Upper lobe of right lung (tissue), 1 donor: Measurements from ENCODE around the gene LETM1. TPM values are rescaled to one million over a fixed set of nuclear protein-coding genes. Genes with fewer than 3 reads are reported as not detected.

Experiments
- ATAC-seq: fragments of 200-7000 bp; cut with Tn5 transposase; one replicate; pipeline ENCODE4 v1.9.1; 2020; ENCODE audit warnings: mild to moderate bottlenecking, moderate library complexity
- DNase-seq: peaks from one replicate; pipeline ENCODE4 v3.0.0-alpha.2; 2020
- H3K27ac ChIP-seq: fragments of 200-600 bp; one replicate; pipeline ENCODE4 v1.8.0; 2022
- H3K27me3 ChIP-seq: fragments of 200-600 bp; one replicate; pipeline ENCODE4 v1.8.0; 2022; ENCODE audit warnings: mild to moderate bottlenecking
- H3K36me3 ChIP-seq: fragments of 200-600 bp; one replicate; pipeline ENCODE4 v1.8.0; 2022
- H3K4me1 ChIP-seq: fragments of 200-600 bp; one replicate; pipeline ENCODE4 v1.8.0; 2022
- H3K4me3 ChIP-seq: fragments of 200-600 bp; one replicate; pipeline ENCODE4 v1.8.0; 2022; ENCODE audit warnings: mild to moderate bottlenecking
- H3K9me3 ChIP-seq: fragments of 200-600 bp; one replicate; pipeline ENCODE4 v1.8.0; 2022
- intact Hi-C: fragments of 100-400 bp; cut with DNase I; formaldehyde crosslinking; loops from one replicate; pipeline ENCODE4 v1.11.0; 2022
- total RNA-seq: library from RNA; stranded (reverse); fragmentation: NEBNext Ultra II Directional; extraction: Animal tissue kit (Norgen Biotek cat#: 25700); gene quantifications from one replicate; pipeline ENCODE4 v1.2.1, GENCODE V29; 2021
- TF ChIP-seq, protein P1 (sequence below): fragments of 200-600 bp; IDR thresholded peaks from one replicate; pipeline ENCODE4 v1.8.0; 2022; ENCODE audit warnings: antibody characterized with exemption
- donor health status: DM: no; HTN: yes; CAD: no; lungs with severe emphysema.

LETM1 gene
- total RNA-seq, 1 donor from 2014 or later = 39.5 TPM

DNA sequence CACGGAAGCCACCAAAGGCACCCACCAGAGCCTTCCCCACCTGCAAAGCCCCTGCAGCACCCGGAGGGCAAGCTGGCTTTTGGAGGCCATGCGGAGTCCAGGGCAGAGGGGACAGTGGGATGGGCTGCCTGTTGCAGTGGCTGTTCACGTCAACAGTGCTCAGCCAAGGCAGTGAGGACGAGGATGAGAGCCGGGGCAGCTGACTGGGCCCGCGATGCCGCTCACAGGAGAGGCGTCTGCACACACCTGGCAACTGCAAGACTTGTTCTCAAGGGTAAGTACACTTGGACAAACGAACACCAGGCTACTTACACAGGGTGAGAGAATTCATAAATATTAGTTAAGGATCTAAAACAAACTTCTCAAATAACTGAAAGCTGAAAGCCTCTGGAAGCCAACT, 43.2 kb downstream of the LETM1 start:
- Histone ChIP-seq H3K4me1 (peaks cover 8% of the 10 kb centered on the region), H3K9me3 (no peaks in the 10 kb centered on the region), H3K27ac (no peak overlapping the region), H3K36me3 (peaks cover 44% of the 10 kb centered on the region), H3K4me3 (no peak overlapping the region), H3K27me3 (no peaks in the 10 kb centered on the region)
- peak; percentile 57 for ATAC-seq
- intact Hi-C loops = no loop called here
- no peak for DNase-seq
- TF ChIP-seq, protein P1, sequence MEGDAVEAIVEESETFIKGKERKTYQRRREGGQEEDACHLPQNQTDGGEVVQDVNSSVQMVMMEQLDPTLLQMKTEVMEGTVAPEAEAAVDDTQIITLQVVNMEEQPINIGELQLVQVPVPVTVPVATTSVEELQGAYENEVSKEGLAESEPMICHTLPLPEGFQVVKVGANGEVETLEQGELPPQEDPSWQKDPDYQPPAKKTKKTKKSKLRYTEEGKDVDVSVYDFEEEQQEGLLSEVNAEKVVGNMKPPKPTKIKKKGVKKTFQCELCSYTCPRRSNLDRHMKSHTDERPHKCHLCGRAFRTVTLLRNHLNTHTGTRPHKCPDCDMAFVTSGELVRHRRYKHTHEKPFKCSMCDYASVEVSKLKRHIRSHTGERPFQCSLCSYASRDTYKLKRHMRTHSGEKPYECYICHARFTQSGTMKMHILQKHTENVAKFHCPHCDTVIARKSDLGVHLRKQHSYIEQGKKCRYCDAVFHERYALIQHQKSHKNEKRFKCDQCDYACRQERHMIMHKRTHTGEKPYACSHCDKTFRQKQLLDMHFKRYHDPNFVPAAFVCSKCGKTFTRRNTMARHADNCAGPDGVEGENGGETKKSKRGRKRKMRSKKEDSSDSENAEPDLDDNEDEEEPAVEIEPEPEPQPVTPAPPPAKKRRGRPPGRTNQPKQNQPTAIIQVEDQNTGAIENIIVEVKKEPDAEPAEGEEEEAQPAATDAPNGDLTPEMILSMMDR = no peak

DNA sequence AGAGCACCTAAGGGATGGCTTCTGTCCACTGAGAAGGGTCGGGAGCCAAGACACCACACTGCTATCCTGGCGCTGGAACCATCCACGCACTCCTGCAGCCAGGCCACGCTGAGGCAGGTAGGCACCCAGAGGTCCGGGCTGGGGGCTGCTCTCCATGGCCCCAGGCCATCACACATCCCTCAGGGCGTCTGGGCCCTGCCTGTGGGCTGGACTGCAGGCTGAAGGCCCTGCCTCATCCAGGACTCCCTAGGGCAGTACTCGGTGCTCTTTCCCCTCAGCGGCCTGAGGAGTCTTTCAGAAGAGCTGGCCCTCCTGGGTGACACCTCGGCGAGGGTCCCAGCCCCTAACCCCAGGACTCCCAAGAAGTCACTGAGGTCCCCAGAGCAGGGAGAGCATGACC, 45.2 kb downstream of the LETM1 start:
- Histone ChIP-seq H3K27me3 (no peaks in the 10 kb centered on the region), H3K36me3 (peaks cover 25% of the 10 kb centered on the region), H3K4me3 (no peak overlapping the region), H3K27ac (no peak overlapping the region), H3K4me1 (peaks cover 8% of the 10 kb centered on the region), H3K9me3 (no peaks in the 10 kb centered on the region)
- TF ChIP-seq, protein P1 = no peak
- ATAC-seq (no peak), DNase-seq (no peak)
- intact Hi-C loops = no loop called here

DNA sequence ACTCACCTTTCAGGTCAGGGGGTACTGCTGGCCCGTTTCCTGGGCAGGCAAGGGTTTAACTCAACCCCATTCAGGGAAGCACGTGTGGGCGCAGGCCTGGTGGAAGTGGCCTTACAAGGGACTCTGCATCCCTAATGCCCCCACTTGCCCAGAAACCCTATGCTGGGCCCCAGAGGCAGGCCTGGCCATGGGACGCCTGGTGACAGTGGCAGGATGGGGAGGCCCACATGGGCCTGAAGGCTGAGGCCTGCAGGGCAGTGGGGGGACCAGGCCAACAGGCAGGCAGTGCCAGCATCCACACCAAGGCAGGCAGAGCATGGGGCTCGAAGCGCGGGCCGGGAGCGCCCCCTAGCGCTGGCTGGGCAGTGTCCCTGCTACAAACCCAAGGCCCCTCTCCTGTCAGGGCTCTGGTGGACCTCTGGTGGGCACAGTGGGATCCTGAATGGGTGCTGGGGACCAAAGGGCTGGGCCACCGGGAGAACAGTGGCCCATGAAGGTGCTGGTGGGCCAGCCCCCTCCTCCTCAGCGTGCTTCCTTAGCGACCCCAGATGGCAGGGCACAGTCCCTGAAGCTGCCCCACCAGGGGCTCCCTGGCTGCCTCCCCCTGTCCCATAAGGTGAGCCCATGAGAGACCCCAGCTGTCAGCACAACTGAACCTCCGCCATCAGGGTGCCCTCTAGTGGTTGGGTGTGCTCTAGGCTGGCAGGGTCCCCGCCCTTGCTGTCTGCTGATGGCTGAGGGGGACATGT, 46.0 kb downstream of the LETM1 start:
- H3K27ac ChIP-seq = no peak overlapping the region
- no peak overlapping the region for H3K4me3 ChIP-seq
- no peaks in the 10 kb centered on the region for H3K27me3 ChIP-seq
- H3K9me3 ChIP-seq = no peaks in the 10 kb centered on the region
- DNase-seq (peak; percentile 86), ATAC-seq (peak; percentile 83)
- intact Hi-C loops = loop anchor here (5.0 kb wide), 1 partner anchor 63 kb away; no protein-coding TSS in a partner anchor
- TF ChIP-seq, protein P1 = peak; percentile 77
- peaks cover 8% of the 10 kb centered on the region for H3K4me1 ChIP-seq
- peaks cover 16% of the 10 kb centered on the region for H3K36me3 ChIP-seq

DNA sequence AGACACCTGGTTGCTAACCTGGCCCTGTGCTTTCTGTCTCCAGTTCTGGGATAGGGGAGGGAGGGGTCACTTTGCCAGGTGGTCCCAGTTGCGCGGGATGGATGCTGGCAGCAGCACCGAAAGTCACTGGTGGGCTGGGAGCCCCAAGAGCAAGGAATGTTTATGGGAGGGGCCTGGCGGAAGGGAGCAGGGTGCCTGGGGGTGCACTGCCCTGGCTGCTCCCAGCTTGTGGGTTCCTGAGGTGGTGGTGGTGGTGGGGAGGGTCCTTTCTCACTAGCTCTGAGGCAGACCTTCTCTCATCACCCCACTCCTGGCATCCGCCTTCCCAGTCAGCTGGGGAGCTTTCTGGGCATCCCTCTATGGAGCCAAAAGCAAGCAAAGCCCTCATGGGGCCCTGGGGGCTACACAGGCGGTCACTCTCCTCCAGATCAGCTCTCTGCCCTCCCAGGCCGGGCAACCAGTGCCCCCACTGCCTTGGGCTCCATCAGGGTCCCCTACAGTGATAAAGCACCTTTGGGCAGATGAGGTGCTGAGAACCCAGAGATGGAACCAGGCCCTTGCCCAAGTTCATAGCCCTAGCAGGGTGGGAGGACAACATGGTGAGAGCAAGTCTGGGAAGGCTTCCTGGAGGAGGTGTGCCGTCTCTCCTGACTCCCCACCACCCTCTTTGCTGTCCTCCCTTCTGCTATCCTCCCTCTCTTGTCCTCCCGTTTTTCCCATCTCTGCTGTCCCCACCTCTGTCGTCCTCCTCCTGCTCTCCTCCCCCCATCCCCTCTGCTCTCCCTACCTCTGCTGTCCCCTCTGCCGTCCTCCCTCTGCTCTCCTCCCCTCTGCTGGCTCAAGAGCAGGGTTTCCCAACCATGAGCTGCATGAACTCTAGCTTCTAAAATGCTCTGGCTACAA, 46.9 kb downstream of the LETM1 start:
- TF ChIP-seq, protein P1 = no peak
- no peaks in the 10 kb centered on the region for H3K9me3 ChIP-seq
- H3K27ac ChIP-seq = no peak overlapping the region
- H3K36me3 ChIP-seq = peaks cover 9% of the 10 kb centered on the region
- DNase-seq (no peak), ATAC-seq (no peak)
- no peaks in the 10 kb centered on the region for H3K27me3 ChIP-seq
- intact Hi-C loops = loop anchor here (5.0 kb wide), 1 partner anchor 62 kb away; no protein-coding TSS in a partner anchor
- no peak overlapping the region for H3K4me3 ChIP-seq
- H3K4me1 ChIP-seq = peaks cover 8% of the 10 kb centered on the region

DNA sequence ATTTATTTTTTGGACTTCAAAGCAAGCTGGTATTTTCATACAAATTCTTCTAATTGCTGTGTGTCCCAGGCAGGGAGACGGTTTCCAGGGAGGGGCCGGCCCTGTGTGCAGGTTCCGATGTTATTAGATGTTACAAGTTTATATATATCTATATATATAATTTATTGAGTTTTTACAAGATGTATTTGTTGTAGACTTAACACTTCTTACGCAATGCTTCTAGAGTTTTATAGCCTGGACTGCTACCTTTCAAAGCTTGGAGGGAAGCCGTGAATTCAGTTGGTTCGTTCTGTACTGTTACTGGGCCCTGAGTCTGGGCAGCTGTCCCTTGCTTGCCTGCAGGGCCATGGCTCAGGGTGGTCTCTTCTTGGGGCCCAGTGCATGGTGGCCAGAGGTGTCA, 47.6 kb downstream of the LETM1 start:
- TF ChIP-seq, protein P1 = no peak
- H3K4me1 ChIP-seq = peaks cover 5% of the 10 kb centered on the region
- intact Hi-C loops = loop anchor here (5.0 kb wide), 1 partner anchor 61 kb away; no protein-coding TSS in a partner anchor
- no peak overlapping the region for H3K4me3 ChIP-seq
- H3K27ac ChIP-seq = no peak overlapping the region
- no peaks in the 10 kb centered on the region for H3K9me3 ChIP-seq
- peaks cover 3% of the 10 kb centered on the region for H3K36me3 ChIP-seq
- H3K27me3 ChIP-seq = no peaks in the 10 kb centered on the region
- DNase-seq = no peak
- ATAC-seq = no peak
